Fibroblast of skin of back (primary cell): Measurements from ENCODE around the gene MED13L. TPM values are rescaled to one million over a fixed set of nuclear protein-coding genes. Genes with fewer than 3 reads are reported as not detected.

Experiments
- DNase-seq: peaks from one replicate; pipeline ENCODE4 v3.0.0-alpha.2; 2013
- polyA plus RNA-seq, 2 experiments: library from polyadenylated mRNA; unstranded; fragments of 120-200 nt; gene quantifications; one replicate each; pipeline ENCODE4 v1.2.1, GENCODE V29; 2013; ENCODE audit not compliant: insufficient read length in 2 of 2

MED13L gene
- 46.1 TPM for polyA plus RNA-seq (2013, experiment 1 of 2; ENCODE audit: insufficient read length)
- 64.1 TPM for polyA plus RNA-seq (2013, experiment 2 of 2; ENCODE audit: insufficient read length)

GRCh38 chr12:116277467-116278278 lies at the start of gene MED13L:
MED13L (minus strand) TSS chr12:116277693; CDS start chr12:116277131, 562 bp downstream.
- peak; percentile 88 for DNase-seq

DNA sequence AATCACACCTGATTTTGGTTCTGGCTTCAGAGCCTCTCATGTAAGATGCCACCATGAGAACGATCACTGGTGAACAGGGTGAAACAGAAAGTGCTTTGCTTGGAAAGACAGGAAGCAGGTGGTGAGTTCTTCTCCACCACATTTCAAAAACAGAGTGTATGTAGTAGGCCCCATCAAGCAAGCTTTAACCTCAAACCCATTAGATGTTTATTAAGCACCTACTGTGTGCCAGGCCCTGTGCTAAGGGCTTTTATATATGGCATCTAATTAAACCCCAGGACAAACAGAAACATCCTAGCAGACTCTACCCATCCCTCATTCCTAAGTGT lies 47.8 kb upstream of the MED13L start:
- no peak for DNase-seq

- DNase-seq = no peak
Measured at GRCh38 chr12:116324654-116325335, 47.3 kb upstream of the MED13L start.

GRCh38 chr12:116323406-116324386 lies 46.2 kb upstream of the MED13L start:
- DNase-seq = no peak

- DNase-seq = no peak
Measured at GRCh38 chr12:116321913-116322312, 44.4 kb upstream of the MED13L start.

GRCh38 chr12:116320791-116321217 lies 43.3 kb upstream of the MED13L start:
- DNase-seq = peak; percentile 35

DNA sequence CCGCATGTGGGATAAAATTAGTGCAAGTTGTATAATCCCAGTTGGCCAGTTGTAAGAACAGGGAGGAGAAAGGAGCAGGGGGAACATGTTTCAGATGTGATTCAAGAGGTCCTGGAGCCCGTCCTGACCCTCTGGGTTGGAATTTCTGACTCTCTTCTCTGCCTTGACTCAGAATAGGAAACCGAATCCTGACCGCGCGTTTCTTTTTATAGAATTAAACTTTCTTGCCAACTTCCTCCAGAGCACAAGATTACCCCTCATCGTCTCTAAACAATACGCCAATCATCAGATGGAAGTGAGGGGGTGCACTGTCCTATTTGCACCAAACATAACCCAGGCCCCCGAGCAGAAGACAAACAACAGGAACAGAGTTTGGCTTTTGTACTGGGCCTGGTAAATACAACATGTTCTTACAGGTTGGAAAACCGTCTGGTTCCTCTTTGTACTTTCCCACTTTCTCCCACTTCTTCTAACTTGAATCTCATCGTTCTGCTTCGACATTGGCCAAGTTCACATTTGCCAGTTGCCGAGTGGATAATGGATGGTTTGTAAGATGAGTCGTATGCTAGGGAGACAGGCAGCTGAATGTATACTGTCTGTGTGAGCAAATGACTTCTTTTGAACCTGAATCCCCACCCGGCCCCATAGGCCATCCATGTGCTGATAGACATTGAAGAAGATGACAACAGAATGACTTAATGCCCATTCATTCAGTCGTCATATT lies 42.6 kb upstream of the MED13L start:
- DNase-seq = peak; percentile 95

DNA sequence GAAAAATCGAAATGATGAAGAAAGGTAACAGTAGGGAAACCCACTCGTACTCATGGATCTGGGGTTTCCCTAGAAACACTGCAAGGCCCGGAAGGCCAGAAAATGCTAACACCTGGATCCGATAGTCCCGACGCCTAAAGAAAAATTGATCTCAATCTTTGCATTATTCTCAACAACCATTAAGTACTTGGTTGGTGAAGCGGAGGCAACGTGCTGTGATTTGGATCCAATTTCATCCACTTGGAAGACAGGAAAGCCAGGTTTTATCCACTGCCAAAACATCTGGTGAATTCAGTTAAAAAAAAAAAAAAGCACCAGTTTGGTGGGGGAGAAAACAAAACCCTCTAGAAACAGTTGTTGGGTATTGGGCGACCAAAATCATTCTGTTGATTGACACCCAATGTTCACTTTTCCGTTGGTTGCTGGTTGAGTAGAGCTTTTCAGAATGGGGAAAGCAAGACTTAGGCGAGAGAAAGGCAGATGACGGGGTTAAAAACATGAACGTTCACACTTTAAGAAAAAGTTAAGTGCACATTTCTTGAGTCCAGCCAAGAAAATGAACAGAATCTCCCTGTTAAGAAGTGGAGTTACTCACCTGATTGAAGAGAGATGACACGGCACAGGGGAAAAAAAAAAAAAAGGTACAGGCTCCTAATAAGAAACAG lies 41.9 kb upstream of the MED13L start:
- peak; percentile 49 for DNase-seq

- DNase-seq = peak; percentile 35
Measured at GRCh38 chr12:116318576-116319232, 41.2 kb upstream of the MED13L start.

- DNase-seq = no peak
Measured at GRCh38 chr12:116317986-116318575, 40.6 kb upstream of the MED13L start.

DNA sequence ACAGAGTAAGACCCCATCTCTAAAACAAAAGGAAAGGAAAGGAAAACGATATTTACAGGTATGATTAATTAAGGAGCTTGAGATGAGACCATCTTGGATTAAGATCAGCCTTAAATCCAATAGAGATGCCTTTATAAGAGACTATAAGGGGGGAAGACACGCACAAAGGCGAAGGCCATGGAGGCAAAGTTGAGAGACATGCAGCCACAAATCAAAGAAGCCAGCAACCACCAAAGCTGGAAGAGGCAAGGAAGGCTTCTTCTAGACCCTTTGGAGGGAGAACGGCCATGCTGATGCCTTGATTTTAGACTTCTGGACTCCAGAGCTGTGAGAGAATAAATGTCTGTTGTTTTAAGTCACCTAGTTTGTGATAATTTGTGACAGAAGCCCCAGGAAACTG lies 39.6 kb upstream of the MED13L start:
- DNase-seq = no peak

- DNase-seq = no peak
Measured at GRCh38 chr12:116314477-116314876, 37.0 kb upstream of the MED13L start.

DNA sequence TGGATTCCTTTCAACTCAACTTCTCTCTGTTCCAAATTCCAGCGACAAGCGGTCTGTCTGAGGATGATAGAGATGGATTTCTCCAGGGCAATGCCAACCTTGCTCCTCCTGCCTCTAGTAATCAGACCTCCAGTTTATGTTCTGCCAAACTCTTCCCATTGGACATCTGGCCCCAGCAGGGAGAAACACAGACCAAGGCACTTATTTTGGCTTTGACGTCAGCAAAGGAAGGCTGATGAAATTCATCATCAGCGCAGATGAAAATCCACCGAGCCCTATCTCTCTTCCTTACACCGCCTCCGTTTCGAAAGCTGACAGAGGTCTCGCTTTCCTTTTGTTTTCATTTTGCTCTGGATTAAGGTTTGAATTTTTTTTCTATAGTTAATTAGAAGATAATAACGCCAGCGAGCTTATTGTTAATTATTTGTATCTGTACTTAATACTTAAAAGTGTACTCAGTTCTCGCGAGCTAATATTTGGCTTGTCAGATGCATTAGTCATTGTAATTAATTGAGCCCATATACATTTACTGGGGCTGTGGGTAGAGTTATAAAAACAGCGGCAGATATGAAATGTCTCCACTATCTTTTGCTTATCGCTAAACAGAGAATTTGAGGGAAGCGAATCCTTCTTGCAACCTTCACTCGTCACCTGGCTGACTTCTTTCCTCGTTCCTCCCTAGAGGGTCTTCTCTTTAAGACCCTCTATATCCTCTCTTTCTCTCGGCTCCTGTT lies 35.9 kb upstream of the MED13L start:
- DNase-seq = no peak

GRCh38 chr12:116310082-116310481 lies 32.6 kb upstream of the MED13L start:
- no peak for DNase-seq

- DNase-seq = no peak
Measured at GRCh38 chr12:116309343-116309742, 31.9 kb upstream of the MED13L start.

- DNase-seq = no peak
Measured at GRCh38 chr12:116308647-116309046, 31.2 kb upstream of the MED13L start.

- DNase-seq = no peak
Measured at GRCh38 chr12:116306968-116307367, 29.5 kb upstream of the MED13L start.

- DNase-seq = no peak
Measured at GRCh38 chr12:116306506-116306905, 29.0 kb upstream of the MED13L start.

- DNase-seq = no peak
Measured at GRCh38 chr12:116304621-116305020, 27.1 kb upstream of the MED13L start.

DNA sequence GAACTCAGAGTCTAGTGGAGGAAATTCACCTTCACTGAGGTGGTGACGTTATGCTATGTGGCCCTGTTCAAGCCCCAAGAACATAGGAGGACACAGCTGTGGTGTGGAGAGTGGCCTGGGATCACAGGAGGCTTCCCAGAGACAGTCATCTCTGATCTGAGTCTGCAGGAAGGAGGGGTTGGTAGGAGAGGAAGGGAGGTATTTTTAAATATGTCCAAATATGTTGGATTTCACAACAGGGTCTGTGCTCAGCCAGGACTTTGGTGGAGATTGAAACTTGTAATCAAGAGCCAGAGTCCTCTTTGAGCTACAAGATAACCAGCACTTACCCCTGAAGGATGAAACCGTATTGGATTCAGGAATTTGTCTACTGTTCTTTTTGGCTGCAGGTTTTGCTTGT lies 26.4 kb upstream of the MED13L start:
- peak; percentile 10 for DNase-seq
